HG02840 (cell line): ENCODE measurements around the gene MKS1.

Source experiments
- ATAC-seq: cut with Tn5 transposase; IDR thresholded peaks from one replicate; pipeline ENCODE4 v1.9.1; 2021; ENCODE audit warnings: mild to moderate bottlenecking, moderate library complexity, moderate number of reproducible peaks; ENCODE audit not compliant: unreplicated experiment, low FRiP score

Gene MKS1

DNA sequence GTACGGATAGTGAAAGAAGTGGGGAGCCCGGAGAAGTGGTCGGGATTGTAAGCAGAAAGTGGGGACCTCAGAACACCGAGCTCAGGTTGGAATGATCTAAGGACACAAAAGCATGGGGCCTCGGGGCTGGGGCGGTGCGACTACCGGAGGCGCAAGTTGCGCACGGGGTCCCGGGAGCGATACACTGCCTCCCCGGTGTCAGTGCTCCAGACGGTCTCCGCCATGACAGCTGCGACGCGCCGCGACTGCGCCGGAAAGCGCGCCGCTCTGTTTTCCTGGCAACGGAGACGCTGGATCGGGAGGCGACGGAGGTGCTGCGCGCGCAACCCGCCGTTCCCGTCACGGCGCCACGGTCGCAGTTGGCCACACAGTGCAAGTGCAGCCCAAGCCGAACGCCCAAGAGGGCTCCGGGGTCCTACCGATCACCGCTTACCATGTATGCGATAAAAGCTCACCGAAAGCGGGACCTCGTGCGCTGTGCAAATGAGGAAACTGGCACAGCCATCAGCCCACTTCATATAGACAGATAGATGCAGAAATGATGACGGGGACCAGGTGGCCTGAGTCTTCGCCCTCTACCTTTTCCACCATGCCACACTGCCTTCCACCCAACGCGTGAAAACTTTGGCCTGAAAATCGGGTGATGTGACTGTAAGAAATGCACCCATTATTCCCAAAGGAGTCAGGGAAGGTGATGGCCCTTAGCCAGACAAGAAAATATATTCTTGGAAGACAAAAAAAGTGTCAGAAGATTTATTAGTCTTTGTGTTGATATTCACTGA lies at the start of gene MKS1:
Gene MKS1 (minus strand): TSS at position 249 of the 782 bp plus-strand sequence. CDS start 25 bp downstream, at position 224.
- peak; percentile 96 for ATAC-seq

DNA sequence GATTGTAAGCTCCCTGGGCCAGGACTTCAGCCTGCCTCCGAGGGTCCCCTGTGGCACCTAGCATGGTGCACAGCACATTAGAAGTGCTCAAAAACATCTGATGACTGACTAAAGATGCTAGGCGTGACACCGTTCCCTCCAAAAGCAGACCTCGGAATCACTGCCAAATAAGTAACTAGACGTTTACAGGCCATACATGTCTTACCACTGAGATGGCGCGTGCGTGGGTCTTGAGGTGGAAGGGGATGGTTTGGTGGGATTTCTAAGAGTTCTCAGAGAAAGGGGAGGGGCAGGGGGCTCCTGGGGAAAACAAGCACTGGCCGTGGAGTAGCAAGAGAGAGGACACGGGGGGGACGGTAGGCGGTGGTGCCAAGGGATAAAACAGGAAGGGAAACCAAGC lies 49.3 kb upstream of the MKS1 start:
- no peak for ATAC-seq

DNA sequence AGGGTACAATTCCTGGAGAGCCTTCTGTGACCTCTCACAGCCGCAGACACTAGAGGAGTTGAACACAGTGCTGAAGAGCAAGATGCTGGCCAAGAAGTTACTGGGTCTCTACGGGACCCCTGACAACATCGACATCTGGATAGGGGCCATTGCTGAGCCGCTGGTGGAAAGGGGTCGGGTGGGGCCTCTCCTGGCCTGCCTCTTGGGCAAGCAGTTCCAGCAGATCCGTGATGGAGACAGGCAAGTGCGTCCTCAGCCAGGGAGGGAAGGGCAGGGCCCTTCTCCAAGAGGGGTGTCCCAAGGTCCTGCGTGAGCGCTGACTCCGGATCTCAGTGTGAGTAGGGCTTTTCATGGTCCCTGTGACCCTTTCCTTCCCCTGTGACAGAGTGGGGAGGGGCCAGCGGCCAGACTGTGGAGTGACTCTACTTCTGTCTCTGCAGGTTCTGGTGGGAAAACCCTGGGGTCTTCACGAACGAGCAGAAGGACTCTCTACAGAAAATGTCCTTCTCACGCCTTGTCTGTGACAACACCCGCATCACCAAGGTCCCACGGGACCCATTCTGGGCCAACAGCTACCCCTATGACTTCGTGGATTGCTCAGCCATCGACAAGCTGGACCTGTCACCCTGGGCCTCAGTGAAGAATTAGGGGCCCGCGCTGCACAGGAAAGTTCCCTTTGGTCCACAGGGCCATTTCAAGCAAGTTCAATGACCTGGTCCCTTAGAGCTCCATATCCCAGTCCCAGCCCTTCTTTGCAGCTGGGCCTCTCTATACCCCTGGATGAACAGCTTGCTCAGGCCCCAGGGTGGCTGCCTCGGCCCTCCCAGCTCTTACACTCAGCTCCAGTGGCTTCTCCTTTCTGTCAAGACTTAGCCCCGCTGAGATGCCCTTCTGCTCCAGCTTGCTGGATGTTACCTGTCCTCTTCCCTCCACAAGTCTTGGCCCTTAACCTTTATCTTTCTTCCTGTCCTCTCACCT lies 48.6 kb upstream of the MKS1 start:
- no peak for ATAC-seq

DNA sequence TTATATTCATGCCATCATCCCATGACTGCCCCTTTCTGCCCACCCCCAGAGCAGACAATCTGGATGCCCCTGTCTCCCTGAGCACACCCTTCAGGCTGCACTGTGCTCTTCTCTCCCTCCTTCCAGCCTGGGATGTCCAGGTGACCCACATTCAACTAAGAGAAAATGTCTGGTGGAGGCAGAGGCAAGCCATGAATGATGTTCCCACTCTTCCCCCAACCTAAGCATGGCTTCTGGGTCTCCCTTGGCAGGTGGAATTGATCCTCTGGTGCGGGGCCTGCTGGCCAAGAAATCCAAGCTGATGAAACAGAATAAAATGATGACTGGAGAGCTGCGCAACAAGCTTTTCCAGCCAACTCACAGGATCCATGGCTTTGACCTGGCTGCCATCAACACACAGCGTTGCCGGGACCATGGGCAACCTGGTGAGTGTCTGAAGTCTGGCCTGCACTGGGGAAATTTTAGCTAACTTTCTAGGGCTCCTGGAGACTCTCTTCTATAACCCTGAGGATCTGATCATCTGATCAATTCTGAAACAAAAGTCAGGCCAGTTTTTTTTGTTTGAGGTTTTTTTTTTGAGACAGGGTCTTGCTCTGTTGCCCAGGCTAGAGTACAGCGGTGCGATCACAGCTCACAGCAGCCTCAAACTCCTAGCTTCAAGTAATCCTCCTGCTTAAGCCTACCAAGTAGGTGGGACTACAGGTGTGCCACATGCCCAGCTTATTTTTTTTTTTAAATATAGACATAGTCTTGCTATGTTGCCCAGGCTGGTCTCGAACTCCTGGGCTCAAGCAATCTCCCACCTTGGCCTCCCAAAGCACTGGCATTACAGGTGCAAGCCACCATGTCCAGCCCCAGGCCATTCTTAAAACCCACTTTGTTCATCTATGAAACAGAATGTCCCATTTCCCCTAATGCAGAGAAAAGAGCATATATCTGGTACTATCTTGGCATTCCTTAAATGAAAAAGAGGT lies 47.1 kb upstream of the MKS1 start:
- no peak for ATAC-seq

DNA sequence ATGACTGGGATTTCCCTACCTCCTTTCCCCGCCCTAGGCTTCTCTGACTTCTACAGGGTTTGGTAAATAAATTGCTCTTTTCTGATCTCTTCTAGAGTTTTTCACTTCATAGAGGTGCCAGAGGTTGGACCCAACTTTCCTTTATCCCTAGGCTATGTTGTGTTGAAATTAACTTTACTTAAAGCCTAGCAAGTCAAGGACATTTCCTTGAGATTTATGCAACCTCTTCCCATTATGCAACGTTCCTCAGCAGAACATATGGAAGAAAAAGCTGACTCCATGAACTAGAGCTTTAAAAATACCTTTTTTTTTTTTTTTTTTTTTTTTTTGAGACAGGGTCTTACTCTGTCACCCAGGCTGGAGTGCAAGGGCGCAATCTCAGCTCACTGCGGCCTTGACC lies 46.2 kb upstream of the MKS1 start:
- ATAC-seq, result no peak

DNA sequence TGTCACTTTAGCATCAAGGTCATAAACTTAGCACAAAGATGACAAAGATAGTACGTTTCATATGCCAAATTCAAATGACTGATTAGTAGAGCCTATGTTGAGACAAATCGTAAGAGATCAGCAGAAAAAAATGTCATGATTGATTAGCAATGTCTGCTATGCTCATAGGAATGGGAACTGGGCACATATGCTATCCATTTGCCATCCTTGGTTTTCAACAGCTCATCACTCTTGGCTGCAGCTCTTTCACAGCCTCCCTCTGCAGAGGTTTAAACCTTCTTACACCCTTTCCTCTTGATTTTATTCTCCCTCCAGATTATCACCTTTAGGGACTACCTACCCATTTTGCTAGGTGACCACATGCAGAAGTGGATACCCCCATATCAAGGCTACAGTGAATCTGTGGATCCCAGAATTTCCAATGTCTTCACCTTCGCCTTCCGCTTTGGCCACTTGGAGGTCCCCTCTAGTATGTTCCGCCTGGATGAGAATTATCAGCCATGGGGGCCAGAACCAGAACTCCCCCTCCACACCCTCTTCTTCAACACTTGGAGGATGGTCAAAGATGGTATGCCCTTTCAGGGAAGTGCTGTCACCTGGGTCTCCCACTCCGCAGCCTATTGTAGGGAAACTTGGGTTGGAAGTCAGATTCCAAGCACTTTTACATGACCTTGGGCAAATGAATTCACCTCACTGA lies 45.5 kb upstream of the MKS1 start:
- no peak for ATAC-seq

DNA sequence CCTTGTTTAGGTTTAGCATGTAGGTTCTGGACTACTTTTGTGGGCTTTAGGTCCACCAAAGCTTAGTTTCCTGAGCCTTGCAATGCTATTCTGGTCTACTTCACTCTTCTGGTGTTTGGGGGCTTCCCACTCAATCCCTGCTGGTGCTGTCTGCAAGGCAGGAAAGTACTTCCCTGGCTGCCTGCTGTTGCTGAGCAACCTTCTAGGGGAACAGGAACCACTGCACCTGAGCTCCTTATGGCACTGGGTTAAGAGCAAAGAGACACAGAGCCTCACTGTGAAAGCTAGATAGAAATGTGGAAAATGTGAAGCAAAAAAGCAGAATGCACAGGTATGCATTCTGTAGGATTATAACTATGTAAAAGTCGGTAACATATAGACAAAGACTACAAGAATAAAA lies 44.7 kb upstream of the MKS1 start:
- ATAC-seq, result no peak

DNA sequence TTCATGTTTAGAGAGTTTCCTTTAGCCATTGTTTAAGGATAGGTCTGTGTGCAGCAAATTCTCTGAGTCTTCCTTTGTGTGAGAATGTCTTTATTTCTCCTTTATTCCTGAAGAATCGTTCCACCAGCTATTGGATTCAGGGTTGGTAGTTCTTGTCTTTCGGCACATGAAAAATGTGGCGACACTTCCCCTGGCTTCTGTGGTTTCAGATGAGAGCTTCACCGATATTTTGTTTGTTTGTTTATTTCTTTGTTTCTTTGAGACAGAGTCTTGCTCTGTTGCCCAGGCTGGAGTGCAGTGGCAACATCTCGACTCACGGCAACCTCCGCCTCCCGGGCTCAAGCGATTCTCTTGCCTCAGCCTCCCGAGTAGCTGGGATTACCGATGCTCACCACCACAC lies 43.1 kb upstream of the MKS1 start:
- ATAC-seq, result no peak

DNA sequence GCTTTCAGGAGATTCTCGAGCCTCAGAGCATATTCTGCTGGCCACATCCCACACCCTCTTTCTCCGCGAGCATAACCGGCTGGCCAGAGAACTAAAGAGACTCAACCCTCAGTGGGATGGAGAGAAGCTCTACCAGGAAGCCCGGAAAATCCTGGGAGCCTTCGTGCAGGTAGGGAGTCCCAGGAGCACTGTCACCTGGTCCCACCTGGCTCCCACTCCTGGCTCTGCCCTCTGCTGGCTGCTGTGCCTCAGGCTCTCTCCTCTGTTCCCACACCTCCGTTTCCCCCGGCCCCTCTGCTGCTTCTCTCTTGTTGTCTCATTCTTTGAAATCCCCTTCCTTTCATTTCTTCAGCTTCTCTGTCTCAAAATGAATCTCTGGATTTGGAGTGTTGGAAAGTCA lies 35.7 kb upstream of the MKS1 start:
- no peak for ATAC-seq

DNA sequence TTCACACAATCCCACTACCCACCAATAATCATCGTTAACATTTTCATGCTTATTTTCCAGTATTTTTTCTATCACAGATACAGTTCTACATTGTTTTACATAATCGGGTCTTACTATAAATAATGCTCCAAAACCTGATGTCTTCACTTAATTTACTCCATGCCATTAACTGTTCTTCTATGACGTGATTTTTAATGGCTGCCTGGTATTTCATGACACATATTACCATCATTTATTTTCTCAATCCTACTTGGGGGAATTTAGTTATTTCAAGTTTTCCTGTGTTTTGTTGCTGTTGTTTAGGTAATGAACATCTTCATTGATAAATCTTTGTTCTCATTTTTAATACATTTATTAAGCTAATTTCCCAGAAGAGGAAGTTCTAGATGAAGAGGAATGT lies 34.0 kb upstream of the MKS1 start:
- no peak for ATAC-seq

DNA sequence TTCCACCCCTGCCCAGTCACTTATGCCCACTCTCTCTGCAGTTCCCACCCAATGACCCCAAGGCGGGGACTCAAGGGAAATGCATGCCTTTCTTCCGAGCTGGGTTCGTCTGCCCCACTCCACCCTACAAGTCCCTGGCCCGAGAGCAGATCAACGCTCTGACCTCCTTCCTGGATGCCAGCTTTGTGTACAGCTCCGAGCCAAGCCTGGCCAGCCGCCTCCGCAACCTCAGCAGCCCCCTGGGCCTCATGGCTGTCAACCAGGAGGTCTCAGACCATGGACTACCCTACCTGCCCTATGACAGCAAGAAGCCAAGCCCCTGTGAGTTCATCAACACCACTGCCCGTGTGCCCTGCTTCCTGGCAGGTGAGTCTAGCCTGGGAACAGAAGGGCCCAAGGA lies 33.1 kb upstream of the MKS1 start:
- no peak for ATAC-seq

DNA sequence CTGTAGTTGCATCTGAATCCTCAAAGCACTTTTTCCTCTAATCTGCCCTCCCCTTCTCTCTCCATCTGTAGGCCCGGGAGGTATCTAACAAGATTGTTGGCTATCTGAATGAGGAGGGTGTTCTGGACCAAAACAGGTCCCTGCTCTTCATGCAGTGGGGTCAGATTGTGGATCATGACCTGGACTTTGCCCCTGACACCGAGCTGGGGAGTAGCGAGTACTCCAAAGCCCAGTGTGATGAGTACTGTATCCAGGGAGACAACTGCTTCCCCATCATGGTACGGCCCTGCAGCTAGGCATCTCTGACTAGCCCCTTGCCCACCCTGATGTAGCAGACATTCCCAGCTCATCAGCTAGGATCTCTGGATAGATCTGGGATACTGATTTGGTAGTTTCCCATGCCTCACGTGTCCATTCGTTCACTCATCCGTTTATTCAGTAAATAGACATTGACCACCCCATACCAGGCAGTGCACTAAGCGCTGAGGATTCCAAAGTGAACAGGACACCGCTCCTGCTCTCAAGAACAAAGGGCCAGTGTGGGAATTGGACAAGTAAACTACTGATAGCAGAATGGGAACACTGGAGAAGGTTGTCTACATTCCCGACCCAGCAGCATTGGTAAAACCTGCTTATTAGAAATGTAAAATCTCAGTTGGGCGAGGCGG lies 31.4 kb upstream of the MKS1 start:
- no peak for ATAC-seq

DNA sequence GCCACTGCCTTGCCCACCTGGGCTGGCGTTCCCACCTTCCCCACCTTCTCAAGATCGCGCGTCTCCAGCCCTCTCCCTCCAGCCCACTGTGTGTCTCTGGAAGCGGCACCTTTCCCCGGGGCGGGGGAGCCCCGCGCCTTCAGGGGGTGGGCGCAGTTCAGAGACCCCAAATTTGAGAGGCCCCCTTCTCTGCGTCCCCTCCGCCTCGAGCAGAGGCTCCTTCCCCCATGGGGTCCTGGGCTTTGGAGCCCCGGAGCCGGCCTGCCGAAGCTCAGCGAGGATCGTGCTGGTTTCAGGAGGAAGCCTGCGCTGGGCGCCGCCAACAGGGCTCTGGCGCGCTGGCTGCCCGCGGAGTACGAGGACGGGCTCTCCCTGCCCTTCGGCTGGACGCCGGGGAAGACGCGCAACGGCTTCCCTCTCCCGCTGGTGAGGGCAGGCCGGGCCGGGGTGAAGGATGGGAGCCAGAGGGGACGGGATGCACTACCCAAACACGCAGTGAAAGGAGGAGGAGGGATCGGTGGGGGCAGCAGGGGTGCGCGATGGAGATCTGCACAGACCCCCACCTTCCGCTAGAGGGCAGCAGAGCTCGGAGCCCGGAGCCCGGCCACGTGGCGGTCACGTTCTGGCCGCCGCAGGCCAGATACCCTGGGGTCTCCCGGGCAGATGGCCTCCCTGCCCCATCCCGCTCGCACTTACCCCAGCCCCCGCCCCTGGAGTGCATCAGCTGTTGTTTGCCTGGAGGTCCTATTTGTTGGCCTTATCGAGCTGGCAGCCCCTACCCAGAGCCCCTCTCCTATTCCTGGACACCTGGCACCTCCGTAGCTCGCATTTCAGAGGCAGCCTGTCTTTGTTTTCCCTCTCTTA lies 30.4 kb upstream of the MKS1 start:
- no peak for ATAC-seq

DNA sequence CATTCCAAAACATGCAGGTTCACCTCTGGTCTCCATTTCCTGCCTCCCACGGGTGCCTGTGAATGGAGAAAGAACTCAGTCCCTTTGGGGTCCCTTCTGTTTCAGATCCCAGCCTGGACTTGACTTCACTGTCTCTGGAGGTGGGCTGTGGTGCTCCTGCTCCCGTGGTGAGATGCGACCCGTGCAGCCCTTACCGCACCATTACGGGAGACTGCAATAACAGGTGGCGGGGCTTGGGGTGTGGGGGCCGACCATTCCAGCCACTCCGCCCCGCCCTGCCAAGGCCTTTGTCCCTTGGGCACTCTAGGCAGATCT lies 29.9 kb upstream of the MKS1 start:
- no peak for ATAC-seq

DNA sequence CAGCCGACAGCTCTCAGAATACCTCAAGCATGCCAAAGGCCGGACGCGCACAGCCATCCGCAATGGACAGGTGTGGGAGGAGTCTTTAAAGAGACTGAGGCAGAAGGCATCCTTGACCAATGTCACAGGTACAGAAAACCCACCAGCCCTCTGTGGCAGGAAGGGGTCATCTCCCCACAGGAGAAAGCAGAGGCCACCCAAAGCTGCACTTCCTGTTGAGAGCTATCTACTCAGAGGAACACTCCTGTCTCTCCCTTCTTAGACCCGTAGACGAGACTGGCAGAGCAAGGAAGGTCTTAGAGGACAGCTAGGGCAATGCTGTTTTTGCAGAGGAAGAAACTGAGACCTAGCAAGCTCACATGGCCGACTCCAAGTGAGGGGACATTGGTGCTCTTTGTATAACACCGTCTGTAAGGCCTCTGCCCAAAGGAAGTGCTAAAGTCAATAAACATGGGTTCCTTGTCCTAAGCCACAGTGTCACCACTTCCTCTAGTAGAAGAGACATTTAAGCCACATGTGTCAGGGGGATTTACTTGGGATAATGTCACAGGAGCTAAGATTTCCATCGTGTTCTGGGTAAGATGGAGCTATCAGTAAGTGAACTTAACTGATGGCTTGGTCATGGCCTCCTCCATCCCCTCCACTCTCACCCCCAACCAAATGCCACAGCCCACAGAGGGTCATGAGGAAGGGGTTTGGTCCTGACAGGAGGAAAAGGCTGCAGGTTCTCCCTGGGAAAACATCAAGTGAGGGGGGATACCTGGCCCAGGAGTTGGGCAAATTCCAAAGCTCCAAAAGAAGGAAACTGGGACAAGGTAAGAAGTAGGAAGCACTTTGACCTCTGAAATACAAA lies 28.7 kb upstream of the MKS1 start:
- no peak for ATAC-seq

DNA sequence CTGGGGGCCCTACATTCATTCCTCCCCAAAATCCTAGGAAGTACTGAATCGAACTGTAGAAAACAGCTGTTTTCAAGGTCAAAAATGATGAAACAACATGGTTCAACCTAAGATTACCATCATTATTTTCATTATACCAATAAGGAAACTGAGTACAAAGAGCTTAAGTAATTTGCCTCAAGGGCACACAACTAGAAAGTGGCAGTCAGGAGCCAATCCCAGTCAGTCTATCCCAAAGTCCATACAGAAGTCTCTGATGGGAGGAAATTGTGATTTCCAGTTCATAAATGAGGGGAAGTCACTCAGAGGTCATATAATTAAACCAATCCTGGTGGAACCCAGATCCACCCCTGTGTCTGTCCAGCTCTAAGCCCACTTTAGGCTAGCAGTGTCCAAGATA lies 27.7 kb upstream of the MKS1 start:
- ATAC-seq, result no peak

DNA sequence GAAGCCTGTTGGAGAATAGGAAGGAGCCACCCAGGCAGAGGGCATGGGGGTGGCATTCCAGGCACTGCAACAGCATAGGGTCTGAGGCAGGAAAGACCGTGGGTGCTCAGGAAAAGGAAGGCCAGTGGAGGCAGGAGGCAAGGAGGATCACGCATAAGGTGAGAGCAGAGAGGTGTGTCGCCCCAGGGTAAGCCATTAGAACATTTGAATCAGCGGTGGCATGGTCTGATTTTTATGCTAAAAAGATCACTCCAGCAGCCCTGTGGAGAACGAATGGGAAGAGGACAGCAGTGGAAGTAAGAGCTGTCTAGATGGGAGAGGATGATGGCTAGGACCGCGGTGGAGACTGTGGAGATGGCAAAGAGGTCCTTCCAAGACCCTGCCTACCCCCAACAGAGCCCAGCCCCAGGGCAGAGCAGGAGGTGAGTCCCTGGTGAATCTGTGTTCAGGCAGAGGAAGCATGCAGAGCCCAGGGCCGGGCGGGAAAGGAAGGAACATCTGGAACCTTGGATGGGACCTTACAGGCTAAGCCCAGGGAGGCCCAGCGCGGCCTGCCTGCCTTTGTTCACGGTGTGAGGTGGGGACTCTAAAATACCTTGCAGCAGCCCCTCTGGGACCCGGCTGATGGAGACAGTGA lies 27.2 kb upstream of the MKS1 start:
- no peak for ATAC-seq
